OCI-LY3 (cell line): Measurements from ENCODE around the gene TUBGCP6.

Experiments
- EZH2phosphoT487 ChIP-seq: fragments of 200-600 bp; shearing (Covaris generic); IDR thresholded peaks from 2 replicates; pipeline ENCODE4 v1.6.1; 2018; ENCODE audit warnings: antibody characterized with exemption, mixed run types, low read depth
- TF ChIP-seq, protein P1 (sequence below): fragments of 200-600, 300-600 bp; sonication (generic); IDR thresholded peaks from 2 replicates; pipeline ENCODE4 v1.5.1; 2014; ENCODE audit warnings: antibody characterized with exemption, low read length, low read depth

DNA sequence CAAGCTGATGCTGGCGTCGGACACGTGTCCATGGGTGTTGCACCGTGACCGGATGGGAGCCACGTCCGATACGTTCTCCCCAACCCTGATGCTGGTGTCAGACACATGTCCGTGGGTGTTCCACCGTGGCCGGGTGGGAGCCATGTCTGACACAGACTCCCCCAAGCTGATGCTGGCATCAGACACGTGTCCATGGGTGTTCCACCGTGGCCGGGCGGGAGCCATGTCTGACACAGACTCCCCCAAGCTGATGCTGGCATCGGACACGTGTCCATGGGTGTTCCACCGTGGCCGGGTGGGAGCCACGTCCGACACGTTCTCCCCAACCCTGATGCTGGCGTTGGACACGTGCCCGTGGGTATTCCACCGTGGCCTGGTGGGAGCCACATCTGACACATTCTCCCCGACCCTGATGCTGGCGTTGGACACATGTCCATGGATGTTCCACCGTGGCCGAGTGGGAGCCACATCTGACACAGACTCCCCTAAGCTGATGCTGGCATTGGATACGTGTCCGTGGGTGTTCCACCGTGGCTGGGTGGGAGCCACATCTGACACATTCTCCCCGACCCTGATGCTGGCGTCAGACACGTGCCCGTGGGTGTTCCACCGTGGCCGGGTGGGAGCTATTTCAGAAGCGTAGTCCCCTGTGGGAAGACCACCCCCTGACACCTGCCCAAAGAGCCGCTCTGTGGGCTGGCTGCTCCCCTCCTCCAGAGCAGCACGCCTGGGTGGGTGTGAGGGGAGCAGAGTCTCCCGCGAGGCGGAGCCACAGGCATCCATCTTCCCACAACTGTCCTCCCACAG is 24.0 kb downstream of the TUBGCP6 start:
- TF ChIP-seq, protein P1, sequence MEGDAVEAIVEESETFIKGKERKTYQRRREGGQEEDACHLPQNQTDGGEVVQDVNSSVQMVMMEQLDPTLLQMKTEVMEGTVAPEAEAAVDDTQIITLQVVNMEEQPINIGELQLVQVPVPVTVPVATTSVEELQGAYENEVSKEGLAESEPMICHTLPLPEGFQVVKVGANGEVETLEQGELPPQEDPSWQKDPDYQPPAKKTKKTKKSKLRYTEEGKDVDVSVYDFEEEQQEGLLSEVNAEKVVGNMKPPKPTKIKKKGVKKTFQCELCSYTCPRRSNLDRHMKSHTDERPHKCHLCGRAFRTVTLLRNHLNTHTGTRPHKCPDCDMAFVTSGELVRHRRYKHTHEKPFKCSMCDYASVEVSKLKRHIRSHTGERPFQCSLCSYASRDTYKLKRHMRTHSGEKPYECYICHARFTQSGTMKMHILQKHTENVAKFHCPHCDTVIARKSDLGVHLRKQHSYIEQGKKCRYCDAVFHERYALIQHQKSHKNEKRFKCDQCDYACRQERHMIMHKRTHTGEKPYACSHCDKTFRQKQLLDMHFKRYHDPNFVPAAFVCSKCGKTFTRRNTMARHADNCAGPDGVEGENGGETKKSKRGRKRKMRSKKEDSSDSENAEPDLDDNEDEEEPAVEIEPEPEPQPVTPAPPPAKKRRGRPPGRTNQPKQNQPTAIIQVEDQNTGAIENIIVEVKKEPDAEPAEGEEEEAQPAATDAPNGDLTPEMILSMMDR, result no peak
- no peak for TF ChIP-seq EZH2phosphoT487
